GM21515 (cell line): ENCODE results near the gene SLC4A3.

ENCODE experiments used
- ATAC-seq: cut with Tn5 transposase; IDR thresholded peaks from one replicate; pipeline ENCODE4 v1.9.1; 2021; ENCODE audit not compliant: unreplicated experiment

SLC4A3 gene

GRCh38 chr2:219611866-219612576 lies 15.4 kb upstream of the SLC4A3 start:
- no peak for ATAC-seq

GRCh38 chr2:219612577-219613286 lies 14.7 kb upstream of the SLC4A3 start:
- ATAC-seq = no peak

GRCh38 chr2:219613461-219614070 lies 13.9 kb upstream of the SLC4A3 start:
- no peak for ATAC-seq

GRCh38 chr2:219614076-219614860 lies 13.2 kb upstream of the SLC4A3 start:
- no peak for ATAC-seq

- no peak for ATAC-seq
Measured at GRCh38 chr2:219615036-219615435, 12.4 kb upstream of the SLC4A3 start.

GRCh38 chr2:219615894-219616293 lies 11.5 kb upstream of the SLC4A3 start:
- ATAC-seq = no peak

GRCh38 chr2:219616550-219616949 lies 10.9 kb upstream of the SLC4A3 start:
- ATAC-seq = no peak

GRCh38 chr2:219618733-219619122 lies 8.7 kb upstream of the SLC4A3 start:
- no peak for ATAC-seq

GRCh38 chr2:219619235-219619634 lies 8.2 kb upstream of the SLC4A3 start:
- no peak for ATAC-seq

GRCh38 chr2:219620546-219620945 lies 6.9 kb upstream of the SLC4A3 start:
- no peak for ATAC-seq

GRCh38 chr2:219621935-219622334 lies 5.5 kb upstream of the SLC4A3 start:
- ATAC-seq = no peak

- no peak for ATAC-seq
Measured at GRCh38 chr2:219622472-219622871, 5.0 kb upstream of the SLC4A3 start.

GRCh38 chr2:219624565-219624964 lies 2.9 kb upstream of the SLC4A3 start:
- no peak for ATAC-seq

GRCh38 chr2:219625179-219625578 lies 2.3 kb upstream of the SLC4A3 start:
- no peak for ATAC-seq

GRCh38 chr2:219626540-219626939 lies 890 bp upstream of the SLC4A3 start:
- no peak for ATAC-seq

GRCh38 chr2:219628235-219628985 lies 980 bp downstream of the SLC4A3 start:
- ATAC-seq = no peak

- no peak for ATAC-seq
Measured at GRCh38 chr2:219628986-219629901, 1.8 kb downstream of the SLC4A3 start.

GRCh38 chr2:219629976-219630695 lies 2.7 kb downstream of the SLC4A3 start:
- no peak for ATAC-seq
